Natural killer cell (primary cell): Measurements from ENCODE around the gene NCAPG. TPM values are rescaled to one million over a fixed set of nuclear protein-coding genes. Genes with fewer than 3 reads are reported as not detected.

Source experiments
- ATAC-seq, 3 donors: fragments of 150-1000 bp in 2 of 3; fragments of 200-7000 bp in 1 of 3; cut with Tn5 transposase; 1 replicate in 1 of 3; 2 replicates in 2 of 3; pipeline ENCODE4 v1.10.0; 2021; ENCODE audit warnings: mild to moderate bottlenecking in 2 of 3, moderate library complexity in 2 of 3
- DNase-seq, 2 donors: peaks; one replicate each; pipeline versions ENCODE4 v3.0.0 to v3.0.0-alpha.2; 2013 to 2021; ENCODE audit warnings: mixed read lengths in 1 of 2
- H3K27ac ChIP-seq: one replicate; pipeline ENCODE4 v1.5.1; 2013; ENCODE audit warnings: mild to moderate bottlenecking, low read length
- H3K27me3 ChIP-seq: one replicate; pipeline ENCODE4 v1.6.1; 2013; ENCODE audit warnings: low read length; ENCODE audit not compliant: control insufficient read depth, insufficient read depth
- H3K36me3 ChIP-seq: one replicate; pipeline ENCODE4 v1.6.1; 2013; ENCODE audit warnings: low read length; ENCODE audit not compliant: control insufficient read depth, insufficient read depth
- H3K4me1 ChIP-seq: one replicate; pipeline ENCODE4 v1.6.1; 2013; ENCODE audit warnings: low read length; ENCODE audit not compliant: control insufficient read depth, insufficient read depth
- H3K4me3 ChIP-seq: one replicate; pipeline ENCODE4 v1.5.1; 2013; ENCODE audit warnings: low read length
- H3K9me3 ChIP-seq: one replicate; pipeline ENCODE4 v1.6.1; 2013; ENCODE audit warnings: low read length; ENCODE audit not compliant: control insufficient read depth, insufficient read depth
- H3K27ac Mint-ChIP-seq, 2 donors: one replicate each; pipeline ENCODE4 v1.8.0; 2022; ENCODE audit warnings: mild to moderate bottlenecking in 2 of 2, mixed read lengths in 2 of 2, moderate library complexity in 1 of 2
- H3K27me3 Mint-ChIP-seq, 2 donors: one replicate each; pipeline ENCODE4 v1.8.0; 2022; ENCODE audit warnings: low read depth in 2 of 2, mixed read lengths in 2 of 2
- H3K36me3 Mint-ChIP-seq: one replicate; pipeline ENCODE4 v1.8.0; 2022; ENCODE audit warnings: mixed read lengths
- H3K4me1 Mint-ChIP-seq, 2 donors: one replicate each; pipeline ENCODE4 v1.8.0; 2022; ENCODE audit warnings: mixed read lengths in 2 of 2
- H3K4me3 Mint-ChIP-seq: one replicate; pipeline ENCODE4 v1.8.0; 2022; ENCODE audit warnings: mild to moderate bottlenecking, moderate library complexity, mixed read lengths
- H3K9me3 Mint-ChIP-seq, 2 donors: one replicate each; pipeline ENCODE4 v1.8.0; 2022; ENCODE audit warnings: mixed read lengths in 2 of 2
- WGBS: methylation state at CpG from one replicate; pipeline ENCODE4 v1.1.7; 2013; ENCODE audit warnings: missing lambda C conversion rate; ENCODE audit not compliant: insufficient coverage; 5-methylcytosine and 5-hydroxymethylcytosine counted together
- intact Hi-C: fragments of 100-400 bp; cut with micrococcal nuclease; formaldehyde crosslinking; loops from one replicate; pipeline ENCODE4 v1.14.2; 2022
- total RNA-seq, 4 donors: library from RNA; stranded (reverse); fragments of 120-200 nt in 1 of 4; gene quantifications; one replicate each; pipeline versions ENCODE4 v1.2.3 to v1.2.4, GENCODE V29; 2013 to 2022
- TF ChIP-seq, protein P1 (sequence below): fragments of 200-600 bp; IDR thresholded peaks from one replicate; pipeline ENCODE4 v1.8.0; 2022; ENCODE audit warnings: antibody characterized with exemption

Gene NCAPG
- total RNA-seq, 3 donors from 2014 or later (not counting 1 experiment from before 2014, with no cell fraction given) = 1.3 to 1.8 (median 1.6) TPM

DNA sequence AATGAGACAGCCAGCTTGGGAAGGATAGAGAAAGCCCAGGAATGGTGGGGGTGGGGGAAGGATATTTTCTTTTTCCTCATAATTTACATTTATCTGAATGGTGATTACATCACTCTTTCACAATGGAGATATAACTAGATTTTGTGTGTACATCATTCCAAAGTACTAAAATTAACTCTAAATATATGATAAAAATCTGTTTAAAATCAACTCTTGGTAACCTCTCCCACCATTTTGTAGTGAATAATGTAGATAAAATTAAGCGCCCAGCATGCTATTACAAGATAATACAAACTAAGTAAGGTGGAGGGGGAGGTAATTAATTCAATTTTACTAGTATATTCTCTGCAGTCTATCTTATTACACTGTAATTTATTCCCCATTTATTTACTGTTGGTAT is 78.9 kb downstream of the NCAPG start:
- DNase-seq = no peak
- Mint-ChIP-seq H3K27ac (no peak overlapping the region), H3K4me1 (no peaks in the 10 kb centered on the region), H3K4me3 (no peak overlapping the region), H3K9me3 (no peaks in the 10 kb centered on the region), H3K36me3 (no peaks in the 10 kb centered on the region), H3K27me3 (no peaks in the 10 kb centered on the region)
- no peak for ATAC-seq
- H3K4me3 ChIP-seq = no peak overlapping the region
- no peaks in the 10 kb centered on the region for H3K9me3 ChIP-seq
- no peaks in the 10 kb centered on the region for H3K36me3 ChIP-seq
- intact Hi-C loops = no loop called here
- no peaks in the 10 kb centered on the region for H3K4me1 ChIP-seq
- no peak overlapping the region for H3K27ac ChIP-seq
- H3K27me3 ChIP-seq = no peaks in the 10 kb centered on the region
- TF ChIP-seq, protein P1, sequence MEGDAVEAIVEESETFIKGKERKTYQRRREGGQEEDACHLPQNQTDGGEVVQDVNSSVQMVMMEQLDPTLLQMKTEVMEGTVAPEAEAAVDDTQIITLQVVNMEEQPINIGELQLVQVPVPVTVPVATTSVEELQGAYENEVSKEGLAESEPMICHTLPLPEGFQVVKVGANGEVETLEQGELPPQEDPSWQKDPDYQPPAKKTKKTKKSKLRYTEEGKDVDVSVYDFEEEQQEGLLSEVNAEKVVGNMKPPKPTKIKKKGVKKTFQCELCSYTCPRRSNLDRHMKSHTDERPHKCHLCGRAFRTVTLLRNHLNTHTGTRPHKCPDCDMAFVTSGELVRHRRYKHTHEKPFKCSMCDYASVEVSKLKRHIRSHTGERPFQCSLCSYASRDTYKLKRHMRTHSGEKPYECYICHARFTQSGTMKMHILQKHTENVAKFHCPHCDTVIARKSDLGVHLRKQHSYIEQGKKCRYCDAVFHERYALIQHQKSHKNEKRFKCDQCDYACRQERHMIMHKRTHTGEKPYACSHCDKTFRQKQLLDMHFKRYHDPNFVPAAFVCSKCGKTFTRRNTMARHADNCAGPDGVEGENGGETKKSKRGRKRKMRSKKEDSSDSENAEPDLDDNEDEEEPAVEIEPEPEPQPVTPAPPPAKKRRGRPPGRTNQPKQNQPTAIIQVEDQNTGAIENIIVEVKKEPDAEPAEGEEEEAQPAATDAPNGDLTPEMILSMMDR = no peak
- WGBS = no CpG with 5 or more reads among the region's 1 CpG

DNA sequence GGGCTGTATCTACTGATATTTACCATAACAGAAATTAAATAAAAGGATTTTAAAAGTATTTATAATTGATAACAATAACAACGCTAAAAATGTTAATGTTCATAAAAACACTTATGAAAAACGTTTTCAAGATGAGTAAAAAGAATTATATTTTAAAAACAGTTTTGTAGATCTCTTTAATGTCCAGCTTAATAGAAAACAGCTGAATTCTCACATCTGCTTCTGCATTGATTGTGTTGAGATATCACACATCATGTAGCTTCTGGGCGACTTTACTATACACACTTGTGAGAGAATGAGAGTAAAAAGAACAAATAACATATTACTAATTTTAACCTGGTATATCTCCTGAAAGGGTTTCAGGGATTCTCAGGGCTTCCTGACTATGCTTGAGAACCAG is 83.6 kb downstream of the NCAPG start:
- Histone ChIP-seq H3K9me3 (no peaks in the 10 kb centered on the region), H3K36me3 (no peaks in the 10 kb centered on the region), H3K27ac (no peak overlapping the region), H3K4me1 (no peaks in the 10 kb centered on the region), H3K27me3 (no peaks in the 10 kb centered on the region), H3K4me3 (no peak overlapping the region)
- intact Hi-C loops = no loop called here
- H3K4me1 Mint-ChIP-seq = peaks cover 0 to 13% of the 10 kb centered on the region in 2 donors
- no CpG with 5 or more reads among the region's 3 CpGs for WGBS
- TF ChIP-seq, protein P1 = no peak
- H3K9me3 Mint-ChIP-seq = no peaks in the 10 kb centered on the region
- H3K27ac Mint-ChIP-seq = no peak overlapping the region
- ATAC-seq (no peak), DNase-seq (no peak)
- no peaks in the 10 kb centered on the region for H3K36me3 Mint-ChIP-seq
- H3K27me3 Mint-ChIP-seq = no peaks in the 10 kb centered on the region
- H3K4me3 Mint-ChIP-seq = no peak overlapping the region

Other genes with a start within 250 kb of the NCAPG start
- gene LAP3, start 233.8 kb upstream of the NCAPG start, total RNA-seq = 10 to 100 TPM; 68.2 to 76.1 (median 71.6) TPM
- gene MED28, start 196.3 kb upstream of the NCAPG start, total RNA-seq = 10 to 100 TPM; 44.8 to 63.3 (median 51.1) TPM
- under 1 TPM in 1 of 3 donors, not detected in 2; 0.05 TPM for gene FAM184B, start 29.4 kb upstream of the NCAPG start, total RNA-seq
- gene DCAF16, start 222 bp upstream of the NCAPG start, total RNA-seq = 10 to 100 TPM; 73.9 to 93.8 (median 90.3) TPM
- 10 to 100 TPM; 19.9 to 28.4 (median 26.4) TPM for gene LCORL, start 210.8 kb downstream of the NCAPG start, total RNA-seq